HG02588 (cell line): ENCODE results near the gene DLX4.

Experiments
- ATAC-seq: cut with Tn5 transposase; IDR thresholded peaks from one replicate; pipeline ENCODE4 v1.9.1; 2021; ENCODE audit warnings: mild to moderate bottlenecking, moderate library complexity; ENCODE audit not compliant: unreplicated experiment

The DLX4 gene

GRCh38 chr17:49967621-49968404 lies 1.2 kb upstream of the DLX4 start:
- ATAC-seq: no peak

GRCh38 chr17:49968405-49969133 lies 421 bp upstream of the DLX4 start:
- ATAC-seq: no peak

GRCh38 chr17:49969795-49970389 lies 902 bp downstream of the DLX4 start:
- no peak for ATAC-seq

GRCh38 chr17:49970498-49970897 lies 1.5 kb downstream of the DLX4 start:
- no peak for ATAC-seq

GRCh38 chr17:49971199-49971847 lies 2.3 kb downstream of the DLX4 start:
- no peak for ATAC-seq

GRCh38 chr17:49971848-49972485 lies 3.0 kb downstream of the DLX4 start:
- ATAC-seq: no peak

- no peak for ATAC-seq
Observed at GRCh38 chr17:49972486-49973270, 3.7 kb downstream of the DLX4 start.

- ATAC-seq: no peak
Observed at GRCh38 chr17:49973271-49973615, 4.3 kb downstream of the DLX4 start.

- ATAC-seq: no peak
Observed at GRCh38 chr17:49975531-49975930, 6.5 kb downstream of the DLX4 start.

- no peak for ATAC-seq
Observed at GRCh38 chr17:49976163-49976827, 7.3 kb downstream of the DLX4 start.

GRCh38 chr17:49976828-49977202 lies 7.8 kb downstream of the DLX4 start:
- ATAC-seq: no peak

- ATAC-seq: no peak
Observed at GRCh38 chr17:49977463-49978389, 8.7 kb downstream of the DLX4 start.

- ATAC-seq: no peak
Observed at GRCh38 chr17:49978501-49978900, 9.5 kb downstream of the DLX4 start.

GRCh38 chr17:49979748-49980479 lies 10.9 kb downstream of the DLX4 start:
- no peak for ATAC-seq

- no peak for ATAC-seq
Observed at GRCh38 chr17:49980703-49981197, 11.8 kb downstream of the DLX4 start.

GRCh38 chr17:49984283-49984682 lies 15.3 kb downstream of the DLX4 start:
- no peak for ATAC-seq

GRCh38 chr17:49984776-49985175 lies 15.8 kb downstream of the DLX4 start:
- ATAC-seq: no peak
